ACC112 (cell line): ENCODE results near the gene MYO3B.

ENCODE experiments used
- H2AFZ ChIP-seq: fragments of 200-600 bp; sonication (generic); one replicate; pipeline ENCODE4 v1.6.0; 2017; ENCODE audit warnings: antibody characterized with exemption, low read length; ENCODE audit not compliant: unreplicated experiment
- H3K27ac ChIP-seq: fragments of 200-600 bp; sonication (generic); 2 replicates; pipeline ENCODE4 v1.5.1; 2014; ENCODE audit warnings: low read depth, mild to moderate bottlenecking, antibody characterized with exemption, low read length, moderate library complexity
- H3K27me3 ChIP-seq: fragments of 200-600 bp; sonication (generic); 2 replicates; pipeline ENCODE4 v1.6.1; 2014; ENCODE audit warnings: mild to moderate bottlenecking, antibody characterized with exemption, low read length, moderate library complexity, mixed read lengths; ENCODE audit not compliant: insufficient read depth
- H3K36me3 ChIP-seq: fragments of 200-600 bp; sonication (generic); 2 replicates; pipeline ENCODE4 v1.6.1; 2016; ENCODE audit warnings: mild to moderate bottlenecking, antibody characterized with exemption, low read length, moderate library complexity, mixed read lengths; ENCODE audit not compliant: insufficient read depth
- H3K4me1 ChIP-seq: fragments of 200-600 bp; sonication (generic); one replicate; pipeline ENCODE4 v1.6.1; 2016; ENCODE audit warnings: low read length, mixed read lengths; ENCODE audit not compliant: insufficient read depth, unreplicated experiment, control insufficient read depth
- H3K4me3 ChIP-seq: fragments of 200-600 bp; sonication (generic); 2 replicates; pipeline ENCODE4 v1.5.1; 2014; ENCODE audit warnings: mild to moderate bottlenecking, low read depth, low read length
- H3K79me2 ChIP-seq: fragments of 200-600 bp; sonication (generic); one replicate; pipeline ENCODE4 v1.6.0; 2016; ENCODE audit warnings: low read length; ENCODE audit not compliant: control insufficient read depth, unreplicated experiment, insufficient read depth

MYO3B gene

DNA sequence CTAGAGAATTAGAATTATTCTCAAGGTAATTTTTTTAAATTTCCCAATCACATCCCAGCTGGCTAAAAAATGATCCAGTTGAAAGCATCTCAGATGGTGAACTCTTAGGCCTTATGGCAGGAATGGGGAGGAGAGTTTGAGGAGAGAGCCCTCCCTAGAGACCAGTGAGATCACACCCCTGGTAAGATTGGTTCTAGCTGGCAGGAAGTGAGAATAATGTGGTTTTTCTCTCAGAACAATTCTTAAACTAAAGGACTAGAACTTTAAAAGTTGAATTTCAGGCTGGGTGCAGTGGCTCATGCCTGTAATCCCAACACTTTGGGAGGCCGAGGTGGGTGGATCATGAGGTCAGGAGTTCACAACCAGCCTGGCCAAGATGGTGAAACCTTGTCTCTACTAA lies 120.2 kb downstream of the MYO3B start:
- no peak overlapping the region for H3K27ac ChIP-seq
- no peak overlapping the region for H3K4me3 ChIP-seq
- H2AFZ ChIP-seq = no peak overlapping the region
- H3K27me3 ChIP-seq = peaks cover 5% of the 10 kb centered on the region; the same call in 1 of the 2 replicates
- no peaks in the 10 kb centered on the region for H3K79me2 ChIP-seq
- no peaks in the 10 kb centered on the region for H3K4me1 ChIP-seq
- no peaks in the 10 kb centered on the region for H3K36me3 ChIP-seq

DNA sequence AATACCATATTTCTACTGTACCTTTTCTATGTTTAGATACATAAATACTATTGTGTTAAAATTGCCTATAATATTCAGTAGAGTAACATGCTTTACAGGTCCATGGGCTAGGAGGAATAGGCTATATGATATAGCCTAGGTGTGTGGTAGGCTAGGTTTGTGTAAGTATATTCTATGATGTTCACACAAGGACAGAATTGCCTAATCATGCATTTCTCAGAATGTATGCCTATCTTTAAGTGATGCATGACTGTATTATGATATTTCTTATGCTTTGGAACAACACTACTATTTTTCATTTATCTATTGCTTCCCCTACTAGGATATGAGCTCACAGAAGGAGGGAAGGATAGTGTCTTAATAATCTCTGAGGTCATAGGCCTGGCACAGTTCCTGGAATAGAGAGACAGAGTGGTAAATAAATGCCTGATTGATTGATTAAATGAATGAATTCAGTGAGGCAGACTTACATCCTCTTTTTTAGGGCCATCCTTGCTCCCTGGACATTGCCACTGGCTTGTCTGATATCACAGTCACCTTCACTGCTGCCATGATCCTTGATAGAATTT lies 121.0 kb downstream of the MYO3B start:
- H2AFZ ChIP-seq = no peak overlapping the region
- H3K4me1 ChIP-seq = no peaks in the 10 kb centered on the region
- no peak overlapping the region for H3K4me3 ChIP-seq
- H3K27me3 ChIP-seq = peaks cover 3% of the 10 kb centered on the region; the same call in 1 of the 2 replicates
- H3K79me2 ChIP-seq = no peaks in the 10 kb centered on the region
- no peak overlapping the region for H3K27ac ChIP-seq
- no peaks in the 10 kb centered on the region for H3K36me3 ChIP-seq

DNA sequence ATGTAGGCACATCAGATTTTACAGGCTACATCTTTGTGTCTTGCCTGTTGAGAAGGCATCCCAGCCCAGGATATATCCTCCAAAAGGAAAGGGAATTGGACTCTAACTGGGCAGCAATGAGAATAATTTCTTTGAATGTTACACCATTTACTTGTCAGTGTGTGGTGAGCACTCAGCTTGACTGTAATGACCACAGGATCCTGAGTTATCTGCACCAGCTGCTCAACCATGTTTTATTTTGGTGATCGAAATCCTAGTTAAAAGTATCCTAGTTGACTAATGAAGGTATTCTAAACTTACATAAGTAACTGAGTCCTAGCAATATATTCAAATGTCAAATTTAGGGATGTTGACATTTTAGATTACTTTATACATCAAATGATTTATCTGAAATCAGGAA lies 123.0 kb downstream of the MYO3B start:
- Histone ChIP-seq H3K27me3 (no peaks in the 10 kb centered on the region), H3K4me3 (no peak overlapping the region), H3K36me3 (no peaks in the 10 kb centered on the region), H3K4me1 (no peaks in the 10 kb centered on the region), H2AFZ (no peak overlapping the region), H3K79me2 (no peaks in the 10 kb centered on the region), H3K27ac (no peak overlapping the region)

DNA sequence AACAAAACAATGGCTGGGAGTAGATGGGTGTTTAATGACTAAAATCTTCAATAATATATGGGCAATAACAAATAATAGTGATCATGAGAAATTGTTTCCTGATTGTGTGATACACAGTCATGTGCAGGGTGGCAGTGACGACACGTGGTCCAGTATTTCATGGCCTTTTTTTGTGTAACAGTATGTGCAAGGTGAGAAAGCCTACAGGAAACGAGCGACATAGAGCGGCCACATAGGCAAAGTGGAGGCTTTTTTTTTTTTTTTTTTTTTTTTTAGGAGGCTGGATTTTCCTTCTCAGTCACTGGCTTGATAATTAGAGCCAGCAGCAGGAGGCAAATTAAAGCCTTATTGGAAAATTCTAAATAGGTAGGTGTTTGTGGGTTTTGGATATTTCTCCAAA lies 123.7 kb downstream of the MYO3B start:
- Histone ChIP-seq H3K36me3 (no peaks in the 10 kb centered on the region), H3K4me3 (no peak overlapping the region), H3K27me3 (no peaks in the 10 kb centered on the region), H2AFZ (no peak overlapping the region), H3K79me2 (no peaks in the 10 kb centered on the region), H3K4me1 (no peaks in the 10 kb centered on the region), H3K27ac (no peak overlapping the region)

DNA sequence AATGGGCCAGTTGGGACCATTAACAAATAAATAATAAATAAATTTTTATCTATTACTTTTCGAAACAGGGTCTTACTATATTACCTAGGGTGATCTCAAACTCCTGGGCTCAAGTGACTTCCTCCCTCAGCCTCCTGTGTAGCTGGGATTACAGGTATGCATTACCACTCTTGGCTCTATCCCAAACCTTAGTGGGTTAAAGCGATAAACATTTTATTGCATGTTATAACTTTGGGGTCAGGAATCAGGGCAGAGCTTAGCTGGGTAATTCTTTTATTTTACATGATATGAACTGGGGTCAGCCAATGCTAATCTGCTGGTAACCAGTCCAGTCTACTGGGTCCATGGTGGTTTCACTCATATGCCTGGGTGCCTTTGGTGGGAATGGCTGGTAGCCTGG lies 127.8 kb downstream of the MYO3B start:
- no peaks in the 10 kb centered on the region for H3K36me3 ChIP-seq
- no peak overlapping the region for H3K4me3 ChIP-seq
- H3K27ac ChIP-seq = no peak overlapping the region
- H3K27me3 ChIP-seq = no peaks in the 10 kb centered on the region
- no peaks in the 10 kb centered on the region for H3K79me2 ChIP-seq
- H3K4me1 ChIP-seq = no peaks in the 10 kb centered on the region
- H2AFZ ChIP-seq = no peak overlapping the region

DNA sequence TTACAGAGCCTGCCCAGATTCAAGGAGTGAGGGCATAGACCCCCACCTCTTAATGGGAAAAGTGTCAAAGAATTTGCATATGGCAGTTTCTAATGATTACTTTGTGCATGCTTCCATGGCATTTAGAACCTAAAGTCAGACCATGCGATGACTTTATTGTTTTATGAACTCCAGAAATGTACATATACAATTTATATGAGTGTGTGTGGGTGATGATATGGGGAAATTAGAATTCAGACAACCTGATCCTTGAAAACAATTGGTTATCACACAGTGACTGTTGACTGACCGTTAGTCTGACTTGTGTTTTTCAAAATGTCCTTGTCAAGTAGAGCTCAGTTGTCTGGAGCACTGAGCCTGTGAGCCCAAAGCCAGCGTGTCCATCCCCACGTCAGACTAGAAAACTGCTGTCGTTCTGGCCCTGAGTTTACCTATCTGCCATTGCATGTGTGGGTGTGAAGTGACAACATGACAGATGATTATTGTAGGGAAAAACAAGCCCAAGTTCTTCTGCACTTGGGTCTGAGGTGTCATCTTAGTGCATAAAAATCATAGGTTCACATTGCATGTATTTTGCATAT lies 128.4 kb downstream of the MYO3B start:
- H3K79me2 ChIP-seq = no peaks in the 10 kb centered on the region
- no peak overlapping the region for H3K4me3 ChIP-seq
- no peaks in the 10 kb centered on the region for H3K27me3 ChIP-seq
- H2AFZ ChIP-seq = no peak overlapping the region
- no peaks in the 10 kb centered on the region for H3K36me3 ChIP-seq
- no peak overlapping the region for H3K27ac ChIP-seq
- H3K4me1 ChIP-seq = no peaks in the 10 kb centered on the region

DNA sequence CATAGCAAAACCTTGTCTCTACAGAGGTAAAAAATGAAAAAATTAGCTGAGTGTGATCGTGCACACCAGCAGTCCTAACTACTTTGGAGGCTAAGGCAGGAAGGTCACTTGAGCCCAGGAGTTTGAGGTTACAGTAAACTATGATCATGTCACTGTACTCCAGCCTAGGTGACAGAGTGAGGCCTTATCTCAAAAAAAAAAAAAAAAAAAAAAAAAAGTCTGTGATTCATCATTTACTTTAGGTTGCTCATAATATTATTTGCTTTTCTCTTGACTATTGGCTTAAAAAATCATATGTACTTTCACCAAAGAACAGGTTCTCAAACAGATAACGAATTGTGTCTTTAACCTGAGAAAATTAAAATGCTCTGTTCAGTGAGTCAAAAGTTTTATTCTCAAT lies 129.1 kb downstream of the MYO3B start:
- H3K4me1 ChIP-seq = no peaks in the 10 kb centered on the region
- no peaks in the 10 kb centered on the region for H3K27me3 ChIP-seq
- H2AFZ ChIP-seq = no peak overlapping the region
- H3K27ac ChIP-seq = no peak overlapping the region
- H3K79me2 ChIP-seq = no peaks in the 10 kb centered on the region
- no peak overlapping the region for H3K4me3 ChIP-seq
- H3K36me3 ChIP-seq = no peaks in the 10 kb centered on the region

DNA sequence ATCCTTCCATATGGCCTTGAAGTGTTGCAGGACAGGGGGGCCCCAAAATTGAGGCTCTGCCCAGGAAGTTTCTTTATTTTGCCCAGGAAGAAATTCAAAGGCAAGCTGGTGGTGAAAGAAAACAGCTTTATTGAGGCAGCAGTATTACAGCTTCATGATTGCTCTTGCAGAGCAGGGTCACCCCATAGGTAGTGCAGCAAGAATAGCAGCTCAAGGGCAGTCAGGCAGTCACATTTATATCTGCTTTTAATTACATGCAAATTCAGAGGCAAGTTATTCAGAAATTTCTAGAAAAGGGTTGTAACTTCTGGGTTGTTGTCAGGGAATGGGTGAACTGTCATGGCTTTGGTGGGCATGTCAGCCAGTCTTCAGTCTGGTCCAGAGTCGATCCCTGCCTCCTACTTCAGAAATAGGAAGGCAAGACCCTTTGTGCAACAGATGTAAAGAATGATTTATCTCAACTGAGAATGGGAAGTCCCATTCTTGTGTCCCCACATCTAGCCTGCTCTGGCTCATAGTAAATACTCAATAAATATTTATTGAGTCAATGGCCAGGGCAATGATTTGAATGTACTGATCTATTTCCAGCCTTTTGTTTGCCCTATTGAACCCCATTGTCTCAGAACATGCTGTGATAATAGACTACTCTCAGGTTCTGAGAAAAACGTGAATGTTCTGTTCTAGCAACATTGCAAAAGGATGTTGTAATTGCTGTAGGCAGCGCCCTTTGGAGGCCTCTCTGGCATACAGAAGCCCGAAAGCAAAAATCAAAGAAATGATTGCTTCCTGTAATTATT lies 129.8 kb downstream of the MYO3B start:
- H2AFZ ChIP-seq = no peak overlapping the region

DNA sequence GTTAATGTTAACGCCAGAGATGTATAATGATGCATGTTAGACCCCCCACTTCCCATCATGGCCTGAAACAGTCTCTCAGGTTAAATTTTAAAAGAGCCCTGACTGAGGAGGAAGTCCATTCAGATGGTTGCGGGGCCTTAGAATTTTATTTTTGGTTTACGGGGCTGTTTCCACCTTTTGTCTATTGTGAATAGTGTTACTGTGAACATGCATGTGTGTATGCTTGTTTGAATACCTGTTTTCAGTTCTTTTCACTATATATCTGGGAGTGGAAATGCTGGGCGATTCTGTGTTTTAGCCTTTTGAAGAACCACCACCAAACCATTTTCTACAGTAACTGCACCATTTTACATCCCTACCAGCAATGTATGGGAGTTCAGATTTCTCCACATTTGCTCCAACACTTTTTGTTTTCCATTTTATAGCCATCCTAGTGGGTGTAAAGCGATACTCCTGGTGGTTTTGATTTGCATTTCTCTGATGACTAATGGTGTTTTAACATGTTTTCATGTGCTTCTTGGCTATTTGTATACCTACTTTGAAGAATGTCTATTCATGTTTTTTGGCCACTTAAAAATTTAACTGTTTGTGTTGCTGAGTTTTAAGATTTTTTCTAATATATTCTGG lies 133.0 kb downstream of the MYO3B start:
- H3K79me2 ChIP-seq = no peaks in the 10 kb centered on the region
- H2AFZ ChIP-seq = no peak overlapping the region
- no peak overlapping the region for H3K4me3 ChIP-seq
- H3K27ac ChIP-seq = no peak overlapping the region
- no peaks in the 10 kb centered on the region for H3K27me3 ChIP-seq
- peaks cover 23% of the 10 kb centered on the region for H3K4me1 ChIP-seq
- H3K36me3 ChIP-seq = no peaks in the 10 kb centered on the region

More for the DNA sequence above, 129.8 kb downstream of the MYO3B start:
- Histone ChIP-seq H3K27me3 (no peaks in the 10 kb centered on the region), H3K27ac (no peak overlapping the region), H3K4me3 (no peak overlapping the region), H3K36me3 (no peaks in the 10 kb centered on the region), H3K4me1 (no peaks in the 10 kb centered on the region), H3K79me2 (no peaks in the 10 kb centered on the region)

DNA sequence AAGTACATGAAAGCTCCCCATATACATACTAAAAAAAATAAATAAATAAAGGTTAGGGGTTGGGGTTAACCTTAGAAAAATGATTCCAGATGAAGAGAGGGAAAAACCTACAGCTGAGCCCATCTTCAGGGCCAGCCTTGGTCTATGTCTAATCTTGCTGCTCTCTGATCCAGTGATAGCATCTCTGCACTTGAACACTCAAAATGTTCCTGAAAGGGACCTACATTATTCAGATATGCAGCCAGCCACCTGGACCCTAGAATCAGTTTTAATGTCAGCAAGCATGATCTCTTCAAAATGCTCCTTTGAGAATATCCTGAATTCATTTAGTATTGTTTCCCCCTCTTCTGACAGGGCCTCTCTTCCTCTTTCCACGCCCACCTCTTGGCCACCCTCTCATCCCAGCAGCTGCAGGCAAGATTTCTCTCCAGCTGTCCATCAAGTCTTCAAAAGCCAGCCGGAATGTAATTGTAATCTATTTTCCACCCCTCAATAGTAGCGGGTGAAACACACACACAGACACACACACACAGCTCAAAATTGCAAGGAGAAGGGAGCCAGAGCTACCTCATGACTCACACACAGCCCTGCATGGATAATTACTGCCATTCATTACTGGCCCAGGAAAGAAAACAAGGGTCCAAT lies 135.5 kb downstream of the MYO3B start:
- Histone ChIP-seq H3K27ac (no peak overlapping the region), H3K36me3 (no peaks in the 10 kb centered on the region), H3K4me1 (peaks cover 31% of the 10 kb centered on the region), H3K27me3 (no peaks in the 10 kb centered on the region), H3K79me2 (no peaks in the 10 kb centered on the region), H3K4me3 (no peak overlapping the region), H2AFZ (no peak overlapping the region)
